Neuronal stem cell (in vitro differentiated cells): ENCODE measurements around the gene ZBTB9.

ENCODE experiments used
- DNase-seq: peaks from one replicate; pipeline ENCODE4 v3.0.0-alpha.2; 2013; ENCODE audit warnings: low spot score
- H2AFZ ChIP-seq: one replicate; pipeline ENCODE4 v1.6.1; 2013; ENCODE audit warnings: mild to moderate bottlenecking, low read length, inconsistent platforms
- H2AK5ac ChIP-seq: 2 replicates; pipeline ENCODE4 v1.6.1; 2013; ENCODE audit warnings: low read depth, mild to moderate bottlenecking, inconsistent platforms, low read length, moderate library complexity, mixed read lengths
- H2BK120ac ChIP-seq: 2 replicates; pipeline ENCODE4 v1.6.1; 2013; ENCODE audit warnings: low read depth, mild to moderate bottlenecking, inconsistent platforms, low read length, moderate library complexity, mixed read lengths
- H2BK12ac ChIP-seq: one replicate; pipeline ENCODE4 v1.6.1; 2013; ENCODE audit warnings: low read length, inconsistent platforms
- H2BK15ac ChIP-seq: 2 replicates; pipeline ENCODE4 v1.6.1; 2013; ENCODE audit warnings: mild to moderate bottlenecking, low read length, inconsistent platforms, mixed read lengths
- H2BK5ac ChIP-seq: one replicate; pipeline ENCODE4 v1.6.1; 2013; ENCODE audit warnings: inconsistent platforms, mild to moderate bottlenecking, low read length, moderate library complexity
- H3K14ac ChIP-seq: one replicate; pipeline ENCODE4 v1.6.1; 2013; ENCODE audit warnings: low read length, inconsistent platforms
- H3K18ac ChIP-seq: 2 replicates; pipeline ENCODE4 v1.6.1; 2013; ENCODE audit warnings: low read length, inconsistent platforms
- H3K23ac ChIP-seq: 2 replicates; pipeline ENCODE4 v1.6.1; 2013; ENCODE audit warnings: low read depth, mild to moderate bottlenecking, mixed read lengths, low read length, inconsistent platforms; ENCODE audit not compliant: poor library complexity
- H3K27ac ChIP-seq: replicated peaks from 3 replicates; pipeline ENCODE4 v1.5.1; 2013; ENCODE audit warnings: low read length, inconsistent platforms
- H3K27me3 ChIP-seq, 3 experiments: 2 replicates each; pipeline ENCODE4 v1.6.1; 2013; ENCODE audit warnings: low read length in 3 of 3, mild to moderate bottlenecking in 2 of 3, inconsistent platforms in 1 of 3, low read depth in 1 of 3, mixed read lengths in 1 of 3, moderate library complexity in 1 of 3; ENCODE audit not compliant: control insufficient read depth in 3 of 3, insufficient read depth in 3 of 3
- H3K36me3 ChIP-seq, 2 donors: replicated peaks in 1 of 2; 2 replicates each; pipeline ENCODE4 v1.6.1; 2013; ENCODE audit warnings: low read length in 2 of 2; ENCODE audit not compliant: control insufficient read depth in 2 of 2, insufficient read depth in 2 of 2
- H3K4ac ChIP-seq: 2 replicates; pipeline ENCODE4 v1.6.1; 2013; ENCODE audit warnings: inconsistent platforms, mild to moderate bottlenecking, low read length, moderate library complexity
- H3K4me1 ChIP-seq, 2 donors: 1 replicate in 1 of 2; 2 replicates in 1 of 2; pipeline ENCODE4 v1.6.1; 2013; ENCODE audit warnings: low read length in 2 of 2, low read depth in 1 of 2; ENCODE audit not compliant: control insufficient read depth in 2 of 2, insufficient read depth in 1 of 2
- H3K4me2 ChIP-seq: one replicate; pipeline ENCODE4 v1.6.1; 2013; ENCODE audit warnings: mild to moderate bottlenecking, low read length, inconsistent platforms; ENCODE audit not compliant: insufficient read depth, poor library complexity, severe bottlenecking
- H3K4me3 ChIP-seq, 2 donors: 2 replicates each; pipeline ENCODE4 v1.5.1; 2013; ENCODE audit warnings: low read length in 2 of 2, mild to moderate bottlenecking in 2 of 2, inconsistent platforms in 1 of 2, moderate library complexity in 1 of 2
- H3K79me1 ChIP-seq: one replicate; pipeline ENCODE4 v1.6.1; 2013; ENCODE audit warnings: low read depth, mild to moderate bottlenecking, inconsistent platforms, low read length, moderate library complexity
- H3K9ac ChIP-seq: one replicate; pipeline ENCODE4 v1.6.1; 2013; ENCODE audit warnings: mild to moderate bottlenecking, low read depth, low read length, inconsistent platforms; ENCODE audit not compliant: poor library complexity
- H3K9me3 ChIP-seq, 2 donors: replicated peaks in 1 of 2; 2 replicates each; pipeline versions ENCODE3 to v1.6.1; 2013; ENCODE audit warnings: low read length in 2 of 2, mild to moderate bottlenecking in 2 of 2, inconsistent platforms in 1 of 2, low read depth in 1 of 2, mixed read lengths in 1 of 2, moderate library complexity in 1 of 2; ENCODE audit not compliant: control insufficient read depth in 2 of 2, insufficient read depth in 1 of 2
- H4K8ac ChIP-seq: one replicate; pipeline ENCODE4 v1.6.1; 2013; ENCODE audit warnings: low read depth, mild to moderate bottlenecking, inconsistent platforms, low read length, moderate library complexity
- H4K91ac ChIP-seq: one replicate; pipeline ENCODE4 v1.6.1; 2013; ENCODE audit warnings: low read length, low read depth, mild to moderate bottlenecking, inconsistent platforms; ENCODE audit not compliant: poor library complexity
- WGBS, 2 donors: extraction: QIAGEN DNeasy Blood & Tissue Kit; methylation state at CpG; one replicate each; pipeline ENCODE4 v1.1.7; 2013; ENCODE audit warnings: missing lambda C conversion rate in 2 of 2, mixed read lengths in 1 of 2; ENCODE audit not compliant: insufficient read length in 2 of 2, insufficient replicate concordance in 1 of 2; ENCODE audit errors: extremely low coverage in 2 of 2; 5-methylcytosine and 5-hydroxymethylcytosine counted together

Gene ZBTB9

DNA sequence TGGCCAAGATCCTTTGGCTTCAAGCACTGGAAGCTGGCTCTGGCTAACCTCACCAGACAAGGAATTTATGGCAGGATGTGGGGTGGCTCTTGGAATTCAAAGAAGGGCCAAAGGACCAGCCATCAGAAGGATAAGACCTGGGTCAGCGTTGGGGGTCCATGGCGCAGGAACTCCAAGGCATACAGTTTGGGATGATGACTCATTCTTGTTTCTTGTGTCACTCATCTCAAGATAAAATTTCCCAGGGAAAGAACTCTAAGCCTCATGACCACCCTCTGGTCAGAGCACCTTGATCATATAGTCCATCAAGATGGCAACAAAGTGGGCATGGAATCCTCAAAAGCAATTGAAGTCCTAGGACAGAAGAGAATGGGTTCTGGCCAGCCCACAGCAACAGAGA lies 4.8 kb downstream of the ZBTB9 start:
- Histone ChIP-seq H2BK120ac (no peak overlapping the region), H2AFZ (no peak overlapping the region), H3K4me2 (no peak overlapping the region), H4K8ac (no peak overlapping the region), H3K9me3 (no peaks in the 10 kb centered on the region), H3K23ac (no peak overlapping the region), H3K18ac (no peak overlapping the region), H3K27ac (no peak overlapping the region), H4K91ac (no peak overlapping the region), H3K4me1 (peaks cover 6 to 7% of the 10 kb centered on the region in 2 donors), H3K27me3 (no peaks in the 10 kb centered on the region), H2BK12ac (no peak overlapping the region), H2BK15ac (no peak overlapping the region), H3K14ac (no peak overlapping the region), H2BK5ac (no peak overlapping the region), H2AK5ac (no peak overlapping the region), H3K4me3 (no peak overlapping the region), H3K4ac (no peak overlapping the region), H3K79me1 (peaks cover 9% of the 10 kb centered on the region), H3K9ac (no peak overlapping the region), H3K36me3 (peaks cover 21 to 28% of the 10 kb centered on the region in 2 donors)
- WGBS, 2 donors = no CpG with 5 or more reads among the region's 2 CpGs
- DNase-seq = no peak

DNA sequence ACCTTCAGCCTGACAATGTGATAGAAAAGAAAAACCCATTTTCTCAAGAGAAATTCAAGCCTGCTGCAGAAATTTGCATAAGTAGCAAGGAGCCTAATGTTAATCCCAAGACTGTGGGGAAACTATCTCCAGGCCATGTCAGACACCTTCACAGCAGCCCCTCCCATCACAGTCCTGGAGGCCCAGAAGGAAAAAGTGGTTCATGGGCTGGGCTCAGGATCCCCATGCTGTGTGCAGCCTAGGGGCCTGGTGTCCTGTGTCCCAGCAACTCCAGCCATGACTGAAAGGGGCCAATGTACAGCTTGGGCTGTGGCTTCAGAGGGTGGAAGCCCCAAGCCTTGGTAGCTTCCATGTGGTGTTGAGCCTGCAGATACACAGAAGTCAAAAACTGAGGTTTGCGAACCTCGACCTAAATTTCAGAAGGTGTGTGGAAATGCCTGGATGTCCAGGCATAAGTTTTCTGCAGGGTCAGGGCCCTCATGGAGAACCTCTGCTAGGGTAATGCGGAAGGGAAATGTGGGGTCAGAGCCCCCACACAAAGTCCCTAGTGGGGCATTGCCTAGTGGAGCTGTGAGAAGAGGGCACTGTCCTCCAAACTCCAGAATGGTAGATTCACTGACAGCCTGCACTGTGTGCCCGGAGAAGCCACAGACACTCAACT lies 11.8 kb downstream of the ZBTB9 start:
- Histone ChIP-seq H2AK5ac (no peak overlapping the region), H3K14ac (no peak overlapping the region), H3K27me3 (peaks cover 0 to 4% (median 0%) of the 10 kb centered on the region in 3 experiments), H3K9ac (no peak overlapping the region), H2BK5ac (no peak overlapping the region), H3K9me3 (no peaks in the 10 kb centered on the region), H3K4me1 (no peaks in the 10 kb centered on the region), H3K27ac (no peak overlapping the region), H3K79me1 (no peaks in the 10 kb centered on the region), H3K4me3 (no peak overlapping the region), H3K36me3 (no peaks in the 10 kb centered on the region), H3K23ac (no peak overlapping the region), H3K4ac (no peak overlapping the region), H4K8ac (no peak overlapping the region), H3K18ac (no peak overlapping the region), H4K91ac (no peak overlapping the region), H2BK120ac (no peak overlapping the region), H2BK15ac (no peak overlapping the region), H3K4me2 (no peak overlapping the region), H2AFZ (no peak overlapping the region), H2BK12ac (no peak overlapping the region)
- no CpG with 5 or more reads among the region's 4 CpGs for WGBS, 2 donors
- no peak for DNase-seq

GRCh38 chr6:33467091-33467490 lies 12.7 kb downstream of the ZBTB9 start:
- H3K27me3 ChIP-seq = peaks cover 0 to 4% (median 0%) of the 10 kb centered on the region in 3 experiments
- WGBS, 2 donors = no CpG with 5 or more reads among the region's 7 CpGs
- no peaks in the 10 kb centered on the region for H3K9me3 ChIP-seq
- H4K8ac ChIP-seq = no peak overlapping the region
- no peak overlapping the region for H3K4me3 ChIP-seq
- H2BK12ac ChIP-seq = no peak overlapping the region
- H3K18ac ChIP-seq = no peak overlapping the region
- no peak overlapping the region for H3K27ac ChIP-seq
- no peak overlapping the region for H3K14ac ChIP-seq
- no peaks in the 10 kb centered on the region for H3K4me1 ChIP-seq
- H2BK5ac ChIP-seq = no peak overlapping the region
- H3K9ac ChIP-seq = no peak overlapping the region
- H3K23ac ChIP-seq = no peak overlapping the region
- H2AK5ac ChIP-seq = no peak overlapping the region
- no peak overlapping the region for H2BK120ac ChIP-seq
- DNase-seq = no peak
- H2BK15ac ChIP-seq = no peak overlapping the region
- no peak overlapping the region for H4K91ac ChIP-seq
- no peaks in the 10 kb centered on the region for H3K36me3 ChIP-seq
- no peak overlapping the region for H3K4ac ChIP-seq
- no peak overlapping the region for H2AFZ ChIP-seq
- H3K79me1 ChIP-seq = no peaks in the 10 kb centered on the region
- no peak overlapping the region for H3K4me2 ChIP-seq

DNA sequence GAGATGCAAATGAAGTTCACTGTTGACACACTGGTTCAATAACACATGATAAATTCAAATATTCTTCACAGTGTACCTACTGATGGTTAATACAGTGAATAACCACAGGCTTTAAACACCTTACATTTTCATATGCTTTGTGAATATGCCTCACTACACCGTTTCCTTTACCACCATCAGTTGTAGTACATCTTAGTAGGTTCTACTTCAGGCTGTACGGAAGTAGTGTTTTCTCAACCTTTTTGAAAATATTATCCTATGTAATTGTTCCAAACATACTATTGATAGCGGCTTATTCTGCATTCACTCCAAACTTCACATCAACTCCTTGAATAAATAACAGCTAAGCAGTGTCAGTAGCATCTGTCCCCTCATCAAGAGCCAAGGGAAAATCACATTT lies 15.3 kb downstream of the ZBTB9 start:
- H3K4ac ChIP-seq = no peak overlapping the region
- WGBS, 2 donors = no CpG with 5 or more reads among the region's 3 CpGs
- H3K4me3 ChIP-seq = no peak overlapping the region

More for the DNA sequence above, 15.3 kb downstream of the ZBTB9 start:
- DNase-seq = no peak
- no peaks in the 10 kb centered on the region for H3K4me1 ChIP-seq
- no peak overlapping the region for H2BK12ac ChIP-seq
- no peak overlapping the region for H2BK120ac ChIP-seq
- no peak overlapping the region for H2AK5ac ChIP-seq
- H3K36me3 ChIP-seq = no peaks in the 10 kb centered on the region
- no peak overlapping the region for H2BK15ac ChIP-seq
- no peak overlapping the region for H3K14ac ChIP-seq
- peaks cover 0 to 4% (median 0%) of the 10 kb centered on the region in 3 experiments for H3K27me3 ChIP-seq
- no peaks in the 10 kb centered on the region for H3K79me1 ChIP-seq
- no peak overlapping the region for H3K27ac ChIP-seq
- H4K91ac ChIP-seq = no peak overlapping the region
- H3K9ac ChIP-seq = no peak overlapping the region
- H3K23ac ChIP-seq = no peak overlapping the region
- no peak overlapping the region for H4K8ac ChIP-seq
- H2BK5ac ChIP-seq = no peak overlapping the region
- H3K4me2 ChIP-seq = no peak overlapping the region
- H2AFZ ChIP-seq = no peak overlapping the region
- no peaks in the 10 kb centered on the region for H3K9me3 ChIP-seq
- no peak overlapping the region for H3K18ac ChIP-seq
